ENCODE results near the gene PCDH10. TPM values are rescaled to one million over a fixed set of nuclear protein-coding genes. Genes with fewer than 3 reads are reported as not detected.

Gene PCDH10
- total RNA-seq, 4 donors from 2014 or later, result 0.13 to 0.19 TPM; not detected in 2

GRCh38 chr4:133127500-133127899 lies 21.6 kb upstream of the PCDH10 start:
- Histone ChIP-seq H3K9me3 (no peaks in the 10 kb centered on the region), H3K27me3 (no peaks in the 10 kb centered on the region), H3K36me3 (no peaks in the 10 kb centered on the region), H3K27ac (no peak overlapping the region), H3K4me3 (no peak overlapping the region), H3K4me1 (no peaks in the 10 kb centered on the region)
- 54 to 56% methylated on average over 3 of the region's 3 CpGs for WGBS, 2 donors
- no peak for DNase-seq
- intact Hi-C loops (cut with DNase I), result no loop called here
- TF ChIP-seq POLR2A (IDR thresholded peaks at IDR 0.05) (no peak), CTCF (IDR thresholded peaks at IDR 0.05) (no peak)

GRCh38 chr4:133129237-133129636 lies 19.9 kb upstream of the PCDH10 start:
- H3K27ac ChIP-seq, result no peak overlapping the region
- no peaks in the 10 kb centered on the region for H3K4me1 ChIP-seq
- DNase-seq, result no peak
- H3K4me3 ChIP-seq, result no peak overlapping the region
- H3K27me3 ChIP-seq, result no peaks in the 10 kb centered on the region
- TF ChIP-seq CTCF (IDR thresholded peaks at IDR 0.05) (no peak), POLR2A (IDR thresholded peaks at IDR 0.05) (no peak)
- intact Hi-C loops (cut with DNase I), result no loop called here
- no peaks in the 10 kb centered on the region for H3K9me3 ChIP-seq
- H3K36me3 ChIP-seq, result no peaks in the 10 kb centered on the region

- TF ChIP-seq CTCF (IDR thresholded peaks at IDR 0.05), result no peak
- TF ChIP-seq POLR2A (IDR thresholded peaks at IDR 0.05), result no peak
- intact Hi-C loops (cut with DNase I), result no loop called here
- no peak for DNase-seq
- Histone ChIP-seq H3K4me1 (no peaks in the 10 kb centered on the region), H3K27me3 (no peaks in the 10 kb centered on the region), H3K36me3 (no peaks in the 10 kb centered on the region), H3K4me3 (no peak overlapping the region), H3K9me3 (no peaks in the 10 kb centered on the region), H3K27ac (no peak overlapping the region)
- WGBS, 2 donors, result 77 to 80% methylated on average over 2 of the region's 2 CpGs
Observed at GRCh38 chr4:133130171-133130570, 18.9 kb upstream of the PCDH10 start.

- 44 to 54% methylated on average over 2 of the region's 2 CpGs for WGBS, 2 donors
- no peaks in the 10 kb centered on the region for H3K9me3 ChIP-seq
- intact Hi-C loops (cut with DNase I), result no loop called here
- TF ChIP-seq POLR2A (IDR thresholded peaks at IDR 0.05) (no peak), CTCF (IDR thresholded peaks at IDR 0.05) (no peak)
- no peak for DNase-seq
- H3K36me3 ChIP-seq, result no peaks in the 10 kb centered on the region
- H3K4me1 ChIP-seq, result no peaks in the 10 kb centered on the region
- H3K4me3 ChIP-seq, result no peak overlapping the region
- H3K27ac ChIP-seq, result no peak overlapping the region
- no peaks in the 10 kb centered on the region for H3K27me3 ChIP-seq
Observed at GRCh38 chr4:133131829-133132460, 17.1 kb upstream of the PCDH10 start.

GRCh38 chr4:133136833-133137232 lies 12.3 kb upstream of the PCDH10 start:
- H3K9me3 ChIP-seq, result no peaks in the 10 kb centered on the region
- no peaks in the 10 kb centered on the region for H3K36me3 ChIP-seq
- intact Hi-C loops (cut with DNase I), result no loop called here
- TF ChIP-seq POLR2A (IDR thresholded peaks at IDR 0.05) (no peak), CTCF (IDR thresholded peaks at IDR 0.05) (no peak)
- H3K4me1 ChIP-seq, result no peaks in the 10 kb centered on the region
- WGBS, 2 donors, result 77 to 81% methylated on average over 3 of the region's 3 CpGs
- H3K27me3 ChIP-seq, result peaks cover 0 to 17% (median 0%) of the 10 kb centered on the region in 4 donors
- no peak for DNase-seq
- H3K4me3 ChIP-seq, result no peak overlapping the region
- no peak overlapping the region for H3K27ac ChIP-seq

Measured in esophagus squamous epithelium (tissue), 5 donors.